GM21528 (cell line): ENCODE results near the gene HSD11B1.
"Not testable (repeated sequence)": the region's sequence is repeated elsewhere in the genome, so short reads cannot be mapped to it uniquely, and the experiment has no call there.

Experiments used
- ATAC-seq: cut with Tn5 transposase; IDR thresholded peaks from one replicate; pipeline ENCODE4 v1.9.1; 2021; ENCODE audit warnings: mild to moderate bottlenecking, moderate library complexity; ENCODE audit not compliant: unreplicated experiment, low FRiP score

Gene HSD11B1

GRCh38 chr1:209689477-209689876 is 15.2 kb upstream of the HSD11B1 start:
- no peak for ATAC-seq

DNA sequence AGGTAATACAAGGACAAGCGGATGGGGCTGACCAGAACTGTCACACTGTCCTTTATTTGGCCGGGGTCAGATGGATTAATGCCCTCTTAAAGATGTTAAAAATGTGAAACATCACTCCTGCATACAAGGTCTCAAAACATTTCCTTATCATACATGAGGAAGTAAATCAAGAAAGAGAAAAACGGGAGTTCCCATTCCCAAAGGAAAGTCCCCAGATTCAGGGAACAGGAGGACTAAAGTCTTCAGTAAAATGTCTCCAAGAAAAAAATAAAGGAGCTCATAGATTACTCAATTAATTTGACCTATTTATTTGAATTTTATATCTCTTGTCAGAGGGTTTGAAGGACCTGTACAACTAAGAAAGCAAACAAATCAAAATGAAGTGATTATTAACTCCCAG is 13.4 kb upstream of the HSD11B1 start:
- ATAC-seq = no peak

- no peak for ATAC-seq
These were observed 12.3 kb upstream of the HSD11B1 start for GRCh38 chr1:209692296-209692695.

- ATAC-seq = peak; percentile 62
These were observed 11.7 kb upstream of the HSD11B1 start for GRCh38 chr1:209692745-209693504.

GRCh38 chr1:209696673-209697072 is 8.0 kb upstream of the HSD11B1 start:
- no peak for ATAC-seq

GRCh38 chr1:209697126-209697525 is 7.5 kb upstream of the HSD11B1 start:
- no peak for ATAC-seq

- ATAC-seq = not testable (repeated sequence)
These were observed 4.0 kb upstream of the HSD11B1 start for GRCh38 chr1:209700686-209701085.

DNA sequence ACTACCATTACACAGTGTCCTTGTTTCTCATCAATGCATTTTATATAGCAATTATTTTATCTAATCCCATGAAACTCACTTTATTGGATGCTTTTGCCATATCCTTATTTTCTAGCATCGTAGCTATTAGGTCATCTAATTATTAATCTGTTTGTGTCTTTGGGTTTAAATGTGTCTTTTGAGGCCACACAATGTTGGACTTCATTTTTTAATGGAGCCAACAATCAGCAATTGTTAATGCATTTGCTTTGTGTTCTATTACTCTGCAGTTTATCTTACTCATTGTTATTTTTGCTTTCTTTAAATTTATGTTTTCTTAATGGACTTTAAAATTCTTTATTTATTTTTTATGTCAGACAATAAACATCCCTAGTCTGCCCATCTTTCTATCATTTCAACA is 1.8 kb upstream of the HSD11B1 start:
- no peak for ATAC-seq

GRCh38 chr1:209703834-209704504 is 677 bp upstream of the HSD11B1 start:
- peak; percentile 63 for ATAC-seq

- no peak for ATAC-seq
These were observed 470 bp downstream of the HSD11B1 start for GRCh38 chr1:209705033-209705598.

- ATAC-seq = no peak
These were observed 2.0 kb downstream of the HSD11B1 start for GRCh38 chr1:209706622-209707021.

GRCh38 chr1:209707308-209707707 is 2.7 kb downstream of the HSD11B1 start:
- no peak for ATAC-seq

DNA sequence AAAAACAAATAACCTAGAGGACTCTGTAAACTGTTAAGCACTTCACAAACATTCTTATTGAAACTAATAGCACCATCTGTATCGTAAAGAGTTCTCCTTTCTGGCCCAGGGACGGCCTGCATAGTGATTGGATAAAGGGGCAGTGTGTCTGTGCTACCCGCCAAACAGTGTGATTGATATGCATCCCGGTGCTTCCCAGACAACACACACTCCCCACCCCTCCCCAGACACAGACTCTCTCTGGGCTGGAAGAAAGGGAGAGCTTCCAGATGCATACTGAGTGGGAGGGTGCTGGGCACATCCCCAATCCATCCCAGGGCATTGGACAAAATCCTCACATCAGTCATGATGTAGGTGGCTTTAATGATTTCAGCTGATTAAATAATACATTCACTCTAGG is 3.7 kb downstream of the HSD11B1 start:
- ATAC-seq = no peak

DNA sequence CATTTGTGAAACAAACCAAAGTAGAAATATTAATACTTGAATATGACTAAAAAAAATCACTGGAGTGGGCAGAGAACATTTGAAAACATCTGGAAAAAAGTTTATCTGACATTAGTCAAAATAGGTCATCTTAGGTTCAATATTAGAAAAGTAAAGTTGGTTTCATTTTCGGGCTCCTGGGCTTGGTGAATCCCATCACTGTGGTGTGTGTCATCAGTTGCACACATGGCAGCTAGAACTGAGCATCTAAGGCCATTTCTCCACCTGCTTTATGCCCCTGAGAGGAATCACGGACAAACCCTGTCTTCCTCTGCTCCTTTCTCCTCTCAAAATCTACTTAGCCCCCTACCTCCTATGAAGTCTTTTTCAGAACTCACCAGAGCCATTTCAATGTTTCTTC is 5.4 kb downstream of the HSD11B1 start:
- ATAC-seq = no peak

- no peak for ATAC-seq
These were observed 6.2 kb downstream of the HSD11B1 start for GRCh38 chr1:209710847-209711246.

GRCh38 chr1:209714338-209714737 is 9.7 kb downstream of the HSD11B1 start:
- no peak for ATAC-seq

DNA sequence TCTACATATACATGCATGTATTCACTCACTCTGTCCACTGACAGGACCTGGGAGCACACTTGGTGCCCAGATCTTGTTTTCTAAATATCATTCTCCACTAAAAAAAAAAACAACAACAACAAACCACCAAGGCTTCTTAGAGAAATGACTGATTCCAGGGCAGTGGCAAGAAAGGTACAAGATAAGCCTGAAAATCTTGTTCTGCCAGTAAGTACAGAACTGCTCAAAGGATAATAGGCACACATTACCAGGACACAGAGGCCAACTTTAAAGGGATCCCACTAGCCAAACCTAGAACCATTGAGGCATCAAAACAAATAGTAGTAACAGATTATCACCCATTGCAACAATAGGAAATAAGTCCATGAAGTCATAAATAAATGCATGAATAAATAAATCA is 10.7 kb downstream of the HSD11B1 start:
- no peak for ATAC-seq

DNA sequence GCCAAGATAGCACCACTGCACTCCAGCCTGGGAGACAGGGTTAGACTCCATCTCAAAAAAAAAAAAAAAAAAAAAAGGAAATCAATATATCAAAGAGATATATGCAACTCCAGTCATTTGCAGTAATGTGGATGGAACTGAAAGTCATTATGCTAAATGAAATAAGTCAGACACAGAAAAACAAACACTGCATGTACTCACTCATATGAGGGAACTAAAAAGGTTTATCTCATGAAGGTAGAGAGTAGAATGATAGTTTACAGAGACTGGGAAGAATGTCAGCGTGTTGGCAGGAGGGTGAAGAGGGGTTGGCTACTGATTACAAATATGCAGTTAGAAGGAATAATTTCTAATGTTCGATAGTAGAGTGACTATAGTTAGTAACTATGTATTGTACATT is 13.2 kb downstream of the HSD11B1 start:
- ATAC-seq = no peak

GRCh38 chr1:209720326-209720725 is 15.7 kb downstream of the HSD11B1 start:
- ATAC-seq = no peak

GRCh38 chr1:209720826-209721225 is 16.2 kb downstream of the HSD11B1 start:
- ATAC-seq = no peak

- ATAC-seq = no peak
These were observed 16.7 kb downstream of the HSD11B1 start for GRCh38 chr1:209721323-209721722.

DNA sequence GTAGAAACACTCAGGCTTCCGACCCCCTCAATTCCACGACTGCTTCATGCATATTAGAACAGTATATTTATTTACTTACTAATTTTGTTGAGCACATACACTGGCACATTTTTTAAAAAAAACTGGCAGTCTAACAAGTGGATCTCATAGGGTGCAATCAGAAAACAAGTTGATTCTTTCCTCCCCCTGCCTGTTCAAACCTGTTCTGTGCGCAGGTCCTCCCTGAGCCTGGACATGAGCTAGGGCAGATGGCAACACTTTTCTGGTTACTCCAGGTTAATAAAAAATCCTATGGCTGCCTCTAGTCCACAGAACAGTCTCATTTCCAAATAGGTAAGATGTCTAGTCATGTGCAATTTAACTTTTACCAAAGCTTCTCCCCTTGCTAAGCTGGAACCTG is 18.6 kb downstream of the HSD11B1 start:
- no peak for ATAC-seq
